ENCODE data around the gene ODAD3. TPM values are rescaled to one million over a fixed set of nuclear protein-coding genes. Genes with fewer than 3 reads are reported as not detected.

Gene ODAD3
- not detected for total RNA-seq

GRCh38 chr19:11435057-11435832, at the start of gene ODAD3, which contains the start of gene PRKCSH:
Gene ODAD3 (minus strand): TSS chr19:11435121. CDS start chr19:11435016, 105 bp downstream.
Gene PRKCSH (plus strand): TSS chr19:11435635. CDS start chr19:11436118, 483 bp downstream.

GRCh38 chr19:11480715-11481533, 46.0 kb upstream of the ODAD3 start, which contains the start of gene ELAVL3:
Gene ELAVL3 (minus strand): TSS chr19:11481046. CDS start chr19:11480608, 438 bp downstream.

GRCh38 chr19:11418549-11419506, 16.1 kb downstream of the ODAD3 start, which contains the start of gene RGL3:
Gene RGL3 (minus strand): TSS chr19:11419314. CDS start chr19:11419278, 36 bp downstream.

GRCh38 chr19:11374433-11375142, 60.3 kb downstream of the ODAD3 start, which contains the start of gene SWSAP1:
Gene SWSAP1 (plus strand): TSS chr19:11374666. CDS start chr19:11374681, 15 bp downstream.

Small RNA genes lying within 50 kb of the gene (small RNA-seq; reads per million reads assigned to genes)
- 0 reads per million in 2 donors for gene RF00019

Other genes with a start within 250 kb of the ODAD3 start
- 10 to 100 TPM; 66.1 to 70.9 TPM for gene KANK2, start 237.6 kb downstream of the ODAD3 start, total RNA-seq
- not detected for gene ANGPTL8, start 195.5 kb downstream of the ODAD3 start, total RNA-seq
- gene DOCK6, start 172.6 kb downstream of the ODAD3 start, total RNA-seq: 1 to 10 TPM; 5.7 to 7.6 TPM
- gene TSPAN16, start 139.0 kb downstream of the ODAD3 start, total RNA-seq: not detected
- 1 to 10 TPM; 4.1 to 6.3 TPM for gene RAB3D, start 95.5 kb downstream of the ODAD3 start, total RNA-seq
- 100 to 1,000 TPM in 1 of 2 donors, 10 to 100 TPM in 1; 99.9 to 142 TPM for gene TMEM205, start 88.9 kb downstream of the ODAD3 start, total RNA-seq
- gene CCDC159, start 88.6 kb downstream of the ODAD3 start, total RNA-seq: 1 to 10 TPM; 4.7 to 9.6 TPM
- 1 to 10 TPM; 6.5 to 6.7 TPM for gene PLPPR2, start 79.7 kb downstream of the ODAD3 start, total RNA-seq
- 1 to 10 TPM; 1.3 to 1.4 TPM for gene SWSAP1, start 60.5 kb downstream of the ODAD3 start, total RNA-seq
- 1 to 10 TPM; 7.6 to 8.0 TPM for gene EPOR, start 50.8 kb downstream of the ODAD3 start, total RNA-seq
- 1 to 10 TPM; 1.3 to 2.4 TPM for gene RGL3, start 15.8 kb downstream of the ODAD3 start, total RNA-seq
- gene PRKCSH, start 514 bp upstream of the ODAD3 start, total RNA-seq: 100 to 1,000 TPM in 1 of 2 donors, 10 to 100 TPM in 1; 74.7 to 119 TPM
- gene ELAVL3, start 45.9 kb upstream of the ODAD3 start, total RNA-seq: not detected
- 1 to 10 TPM; 2.4 to 3.0 TPM for gene ZNF653, start 70.7 kb upstream of the ODAD3 start, total RNA-seq
- gene ECSIT, start 94.0 kb upstream of the ODAD3 start, total RNA-seq: 10 to 100 TPM; 25.1 to 40.0 TPM
- not detected for gene CNN1, start 103.7 kb upstream of the ODAD3 start, total RNA-seq
- 10 to 100 TPM; 43.7 to 52.3 TPM for gene ELOF1, start 124.1 kb upstream of the ODAD3 start, total RNA-seq
- gene ACP5, start 142.5 kb upstream of the ODAD3 start, total RNA-seq: 100 to 1,000 TPM; 133 to 141 TPM
- 10 to 100 TPM; 10.3 to 12.3 TPM for gene ZNF627, start 162.4 kb upstream of the ODAD3 start, total RNA-seq

Data from melanocyte of skin (primary cell).